Duodenal mucosa (tissue), 2 donors: ENCODE results near the gene CBX8.

Experiments used
- H3K27ac ChIP-seq: one replicate; pipeline ENCODE4 v1.7.0; 2013; ENCODE audit warnings: low read depth, low read length
- H3K27me3 ChIP-seq, 2 donors: one replicate each; pipeline ENCODE4 v1.7.0; 2013; ENCODE audit warnings: low read length in 2 of 2, control low read depth in 1 of 2; ENCODE audit not compliant: insufficient read depth in 2 of 2, control insufficient read depth in 1 of 2
- H3K36me3 ChIP-seq, 2 donors: one replicate each; pipeline ENCODE4 v1.7.0; 2013; ENCODE audit warnings: low read length in 2 of 2, control low read depth in 1 of 2; ENCODE audit not compliant: insufficient read depth in 2 of 2, control insufficient read depth in 1 of 2
- H3K4me1 ChIP-seq, 2 donors: one replicate each; pipeline ENCODE4 v1.7.0; 2013; ENCODE audit warnings: low read length in 2 of 2, control low read depth in 1 of 2; ENCODE audit not compliant: insufficient read depth in 2 of 2, control insufficient read depth in 1 of 2
- H3K4me3 ChIP-seq, 2 donors: one replicate each; pipeline ENCODE4 v1.7.0; 2013; ENCODE audit warnings: low read length in 2 of 2, low read depth in 1 of 2
- H3K9ac ChIP-seq, 2 donors: one replicate each; pipeline ENCODE4 v1.7.0; 2013; ENCODE audit warnings: low read length in 2 of 2, low read depth in 1 of 2
- H3K9me3 ChIP-seq, 2 donors: one replicate each; pipeline ENCODE4 v1.7.0; 2013; ENCODE audit warnings: low read length in 2 of 2, control low read depth in 1 of 2; ENCODE audit not compliant: control insufficient read depth in 1 of 2

CBX8 gene

GRCh38 chr17:79840269-79840988 lies 43.6 kb upstream of the CBX8 start:
- H3K27ac ChIP-seq: no peak overlapping the region
- no peaks in the 10 kb centered on the region for H3K9me3 ChIP-seq
- H3K9ac ChIP-seq: peak overlapping the region in 1 of 2 donors; percentile 33

DNA sequence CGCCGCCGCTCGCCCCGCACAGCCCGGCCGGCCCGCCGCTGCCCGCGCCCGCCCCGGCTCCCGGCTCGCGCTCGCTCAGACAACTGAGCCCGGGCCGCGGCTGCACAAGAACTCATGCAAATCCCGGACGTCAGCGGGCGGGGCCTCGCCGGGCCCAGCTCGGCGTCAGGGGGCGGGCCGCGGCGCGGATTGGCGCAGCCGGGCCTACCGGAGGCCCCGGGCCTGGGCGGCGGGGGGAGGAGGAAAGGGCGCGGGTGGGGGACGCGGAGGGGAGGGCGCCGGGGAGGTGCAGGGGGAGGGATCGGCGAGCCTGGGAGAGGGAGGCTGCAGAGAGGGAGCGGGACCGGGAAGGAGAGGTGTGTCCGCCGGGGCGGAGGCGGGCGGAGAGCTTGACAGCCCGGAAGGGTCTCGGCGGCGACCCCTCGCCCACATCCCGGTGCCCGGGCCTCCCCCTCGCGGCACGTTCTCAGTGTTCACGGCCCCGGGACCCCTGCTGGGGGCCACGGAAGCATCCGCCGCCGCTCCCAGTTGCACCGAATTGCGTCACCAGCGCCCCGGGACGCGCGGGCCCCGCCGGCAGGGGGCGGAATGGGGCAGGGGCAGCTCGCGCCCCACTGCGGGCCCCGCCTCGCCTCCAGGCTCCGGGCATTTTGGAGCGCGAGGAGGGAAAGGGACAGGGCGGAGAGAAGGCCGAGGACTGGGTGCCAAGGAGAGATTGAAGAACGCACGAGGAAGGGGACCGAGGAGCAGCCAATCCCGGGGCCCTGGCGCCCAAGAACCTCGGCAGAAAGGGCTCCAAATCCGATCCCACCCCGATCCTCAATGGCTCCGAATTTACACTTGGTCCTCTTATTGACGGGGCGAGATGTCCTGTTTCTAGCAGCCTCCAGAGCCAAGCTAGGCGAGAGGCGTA lies 42.7 kb upstream of the CBX8 start, which contains the start of gene CBX4:
TSS of gene CBX4 (minus strand) at position 85 of the 913 bp plus-strand sequence. CDS start 189 bp downstream, outside the sequence.
- Histone ChIP-seq H3K4me3 (peak within 1 kb of the TSS; percentile 91), H3K27me3 (peaks cover 33 to 34% of the 10 kb centered on the region in 2 donors), H3K27ac (peak within 1 kb of the TSS; percentile 96), H3K9ac (peak within 1 kb of the TSS; percentile 74 to 94), H3K4me1 (peaks cover 45 to 51% of the 10 kb centered on the region in 2 donors), H3K9me3 (no peaks in the 10 kb centered on the region), H3K36me3 (peaks cover 0 to 4% of the 10 kb centered on the region in 2 donors)

More at GRCh38 chr17:79840269-79840988, 43.6 kb upstream of the CBX8 start:
- Histone ChIP-seq H3K27me3 (peaks cover 33 to 34% of the 10 kb centered on the region in 2 donors), H3K4me1 (peaks cover 50 to 55% of the 10 kb centered on the region in 2 donors), H3K36me3 (no peaks in the 10 kb centered on the region), H3K4me3 (peak overlapping the region in 1 of 2 donors; percentile 55)

DNA sequence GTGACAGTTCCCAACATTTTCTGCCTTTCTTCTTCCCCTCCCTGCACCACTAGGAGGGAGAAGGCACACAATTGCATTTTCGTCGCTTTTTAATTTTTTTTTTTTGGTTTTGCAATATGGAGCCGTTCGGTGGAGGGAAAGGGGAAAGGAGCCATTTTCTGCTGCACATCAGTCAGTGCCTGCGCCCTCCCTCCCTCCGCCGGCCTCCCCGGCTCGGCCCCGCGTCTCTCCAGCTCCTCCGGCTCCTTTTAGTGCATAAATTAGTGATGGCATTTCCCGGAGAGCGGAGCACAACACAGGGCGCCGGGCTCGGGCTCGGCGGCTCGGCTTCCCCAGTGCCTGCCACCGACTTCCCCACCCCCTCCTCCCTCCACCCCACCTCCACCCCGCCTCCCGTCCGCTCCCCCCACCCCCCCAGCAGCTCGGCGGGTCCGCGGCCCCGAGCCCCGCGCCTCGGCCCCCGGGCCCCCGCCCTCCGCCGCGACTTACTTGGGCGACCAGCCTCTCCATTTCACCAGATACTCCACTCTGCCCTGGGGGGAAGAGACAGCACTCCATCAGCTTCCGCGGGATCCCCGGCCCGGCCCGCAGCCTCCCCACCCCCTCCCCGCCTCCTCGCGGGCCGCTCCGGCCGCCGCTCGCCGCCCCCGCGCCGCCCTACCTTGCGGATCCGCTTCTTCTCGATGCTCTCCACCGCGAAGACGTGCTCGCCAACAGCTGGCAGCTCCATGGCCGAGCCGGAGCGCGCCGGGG lies 41.8 kb upstream of the CBX8 start:
- Histone ChIP-seq H3K4me1 (peaks cover 41 to 43% of the 10 kb centered on the region in 2 donors), H3K36me3 (peaks cover 0 to 7% of the 10 kb centered on the region in 2 donors), H3K27ac (peak overlapping the region; percentile 96), H3K27me3 (peaks cover 33 to 34% of the 10 kb centered on the region in 2 donors), H3K4me3 (peak overlapping the region; percentile 91), H3K9me3 (no peaks in the 10 kb centered on the region), H3K9ac (peak overlapping the region; percentile 74 to 94)

GRCh38 chr17:79837888-79838521 lies 41.1 kb upstream of the CBX8 start:
- Histone ChIP-seq H3K9ac (peak overlapping the region; percentile 74 to 94), H3K27ac (peak overlapping the region; percentile 96), H3K4me3 (peak overlapping the region; percentile 91), H3K9me3 (no peaks in the 10 kb centered on the region), H3K4me1 (peaks cover 42% of the 10 kb centered on the region in 2 donors), H3K36me3 (peaks cover 0 to 10% of the 10 kb centered on the region in 2 donors), H3K27me3 (peaks cover 31% of the 10 kb centered on the region in 2 donors)

- peaks cover 36 to 39% of the 10 kb centered on the region in 2 donors for H3K4me1 ChIP-seq
- peak overlapping the region; percentile 74 to 94 for H3K9ac ChIP-seq
- peaks cover 0 to 10% of the 10 kb centered on the region in 2 donors for H3K36me3 ChIP-seq
- peak overlapping the region; percentile 91 for H3K4me3 ChIP-seq
- peaks cover 23% of the 10 kb centered on the region in 2 donors for H3K27me3 ChIP-seq
- H3K9me3 ChIP-seq: no peaks in the 10 kb centered on the region
- H3K27ac ChIP-seq: peak overlapping the region; percentile 96
These were observed 40.4 kb upstream of the CBX8 start for GRCh38 chr17:79836972-79837887.

DNA sequence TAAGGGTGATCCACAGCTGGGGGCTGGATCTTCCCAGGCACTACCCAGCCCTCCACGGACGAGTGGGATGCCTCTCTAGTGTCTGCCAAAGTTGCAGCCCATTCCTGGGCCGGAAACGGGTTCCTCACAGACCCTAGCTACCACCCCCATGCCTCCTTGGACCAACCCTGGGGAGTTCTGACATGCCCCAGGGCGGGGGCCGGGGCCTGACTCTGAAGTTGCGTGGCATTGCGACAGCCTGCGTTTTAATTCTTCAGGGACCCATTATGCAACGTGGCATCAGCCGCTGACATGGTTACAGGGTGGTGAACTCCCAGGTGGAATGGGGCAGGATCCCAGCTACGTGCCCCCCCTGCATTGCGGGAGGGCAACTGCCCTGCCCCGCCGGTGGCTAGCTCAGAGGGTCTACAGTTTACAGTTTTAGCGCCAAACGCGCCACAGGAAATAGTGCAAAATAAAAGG lies 39.7 kb upstream of the CBX8 start:
- Histone ChIP-seq H3K27ac (peak overlapping the region; percentile 34), H3K36me3 (peaks cover 0 to 10% of the 10 kb centered on the region in 2 donors), H3K9me3 (no peaks in the 10 kb centered on the region), H3K27me3 (peaks cover 16 to 17% of the 10 kb centered on the region in 2 donors), H3K4me1 (peaks cover 37 to 42% of the 10 kb centered on the region in 2 donors), H3K4me3 (peak overlapping the region; percentile 91), H3K9ac (peak overlapping the region; percentile 51 to 74)

- Histone ChIP-seq H3K36me3 (peaks cover 0 to 10% of the 10 kb centered on the region in 2 donors), H3K27ac (peak overlapping the region; percentile 20), H3K9ac (peak overlapping the region; percentile 51 to 74), H3K4me3 (peak overlapping the region; percentile 91), H3K9me3 (no peaks in the 10 kb centered on the region), H3K4me1 (peaks cover 42 to 44% of the 10 kb centered on the region in 2 donors), H3K27me3 (peaks cover 11 to 12% of the 10 kb centered on the region in 2 donors)
These were observed 39.2 kb upstream of the CBX8 start for GRCh38 chr17:79835953-79836509.

GRCh38 chr17:79835470-79835899 lies 38.6 kb upstream of the CBX8 start:
- Histone ChIP-seq H3K4me3 (no peak overlapping the region), H3K9me3 (no peaks in the 10 kb centered on the region), H3K27me3 (peaks cover 6% of the 10 kb centered on the region in 2 donors), H3K4me1 (peaks cover 40 to 43% of the 10 kb centered on the region in 2 donors), H3K27ac (no peak overlapping the region), H3K36me3 (peaks cover 0 to 10% of the 10 kb centered on the region in 2 donors), H3K9ac (no peak overlapping the region)
